EL (cell line): Measurements from ENCODE around the gene RHBDF1.
A peak's percentile ranks its signal among the peaks of the same experiment; 100 is the strongest.

Experiments
- DNase-seq: peaks from one replicate; pipeline ENCODE4 v3.0.0-alpha.2; 2016

RHBDF1 gene

GRCh38 chr16:72561-73548 lies at the start of gene RHBDF1:
Gene RHBDF1 (minus strand): TSS chr16:72631. CDS start chr16:65015, 7,616 bp downstream.
- peak; percentile 66 for DNase-seq

- no peak for DNase-seq
Measured at GRCh38 chr16:120756-121155, 48.3 kb upstream of the RHBDF1 start.

GRCh38 chr16:119835-120491 lies 47.5 kb upstream of the RHBDF1 start:
- no peak for DNase-seq

- DNase-seq: no peak
Measured at GRCh38 chr16:119295-119694, 46.9 kb upstream of the RHBDF1 start.

GRCh38 chr16:118857-119256 lies 46.4 kb upstream of the RHBDF1 start:
- no peak for DNase-seq

- DNase-seq: peak; percentile 56
Measured at GRCh38 chr16:117379-118365, 45.2 kb upstream of the RHBDF1 start.

GRCh38 chr16:116015-116414 lies 43.6 kb upstream of the RHBDF1 start:
- no peak for DNase-seq

GRCh38 chr16:114327-114726 lies 41.9 kb upstream of the RHBDF1 start:
- DNase-seq: no peak

- no peak for DNase-seq
Measured at GRCh38 chr16:112153-112840, 39.9 kb upstream of the RHBDF1 start.

- peak; percentile 76 for DNase-seq
Measured at GRCh38 chr16:106623-107324, 34.3 kb upstream of the RHBDF1 start.

- DNase-seq: no peak
Measured at GRCh38 chr16:105521-105920, 33.1 kb upstream of the RHBDF1 start.

- no peak for DNase-seq
Measured at GRCh38 chr16:104928-105327, 32.5 kb upstream of the RHBDF1 start.

GRCh38 chr16:104355-104754 lies 31.9 kb upstream of the RHBDF1 start:
- no peak for DNase-seq

GRCh38 chr16:102060-102855 lies 29.8 kb upstream of the RHBDF1 start:
- no peak for DNase-seq

GRCh38 chr16:101586-101985 lies 29.2 kb upstream of the RHBDF1 start:
- no peak for DNase-seq

GRCh38 chr16:100989-101388 lies 28.6 kb upstream of the RHBDF1 start:
- no peak for DNase-seq

GRCh38 chr16:97822-98221 lies 25.4 kb upstream of the RHBDF1 start:
- peak; percentile 65 for DNase-seq

- DNase-seq: peak; percentile 86
Measured at GRCh38 chr16:96935-97381, 24.5 kb upstream of the RHBDF1 start.

GRCh38 chr16:94918-95265 lies 22.5 kb upstream of the RHBDF1 start:
- no peak for DNase-seq
